ENCODE results near the gene TMPRSS11E. TPM values are rescaled to one million over a fixed set of nuclear protein-coding genes. Genes with fewer than 3 reads are reported as not detected.
"Not testable (repeated sequence)": the region's sequence is repeated elsewhere in the genome, so short reads cannot be mapped to it uniquely, and the experiment has no call there.

Gene TMPRSS11E
- 10 to 100 TPM in 1 of 4 donors, 1 to 10 TPM in 3; 5.9 to 18.2 (median 9.5) TPM for total RNA-seq

- H3K27me3 ChIP-seq, result no peaks in the 10 kb centered on the region
- TF ChIP-seq POLR2A (IDR thresholded peaks at IDR 0.05) (no peak), CTCF (IDR thresholded peaks at IDR 0.05) (no peak), EP300 (IDR thresholded peaks at IDR 0.05) (no peak), POLR2AphosphoS5 (IDR thresholded peaks at IDR 0.05) (no peak)
- no peak for DNase-seq (ENCODE audit: low spot score in 2 of 2)
- 66% methylated on average over 3 of the region's 3 CpGs for WGBS
- H3K9me3 ChIP-seq, result no peaks in the 10 kb centered on the region
- H3K4me3 ChIP-seq, result no peak within 1 kb of the TSS
- H3K27ac ChIP-seq, result no peak within 1 kb of the TSS
- H3K36me3 ChIP-seq, result no peaks in the 10 kb centered on the region
- H3K4me1 ChIP-seq, result no peaks in the 10 kb centered on the region
Measured at GRCh38 chr4:68447201-68447600, at the start of gene TMPRSS11E. TSS of gene TMPRSS11E (plus strand) at chr4:68447463. CDS start at chr4:68447513, 50 bp downstream.

- 77% methylated on average over 4 of the region's 4 CpGs for WGBS
Measured at GRCh38 chr4:68399306-68399705, 48.0 kb upstream of the TMPRSS11E start.

GRCh38 chr4:68401231-68401630, 46.0 kb upstream of the TMPRSS11E start:
- no peaks in the 10 kb centered on the region for H3K4me1 ChIP-seq
- no peak for TF ChIP-seq EP300 (IDR thresholded peaks at IDR 0.05)
- no peak for TF ChIP-seq POLR2AphosphoS5 (IDR thresholded peaks at IDR 0.05)
- TF ChIP-seq CTCF (IDR thresholded peaks at IDR 0.05), result no peak
- DNase-seq (ENCODE audit: low spot score in 2 of 2), result no peak
- H3K4me3 ChIP-seq, result no peak overlapping the region
- H3K27ac ChIP-seq, result no peak overlapping the region
- H3K27me3 ChIP-seq, result no peaks in the 10 kb centered on the region
- H3K9me3 ChIP-seq, result no peaks in the 10 kb centered on the region
- no peaks in the 10 kb centered on the region for H3K36me3 ChIP-seq

More at GRCh38 chr4:68399306-68399705, 48.0 kb upstream of the TMPRSS11E start:
- no peaks in the 10 kb centered on the region for H3K27me3 ChIP-seq
- no peak overlapping the region for H3K4me3 ChIP-seq
- H3K27ac ChIP-seq, result no peak overlapping the region
- no peaks in the 10 kb centered on the region for H3K4me1 ChIP-seq
- H3K36me3 ChIP-seq, result no peaks in the 10 kb centered on the region
- DNase-seq (ENCODE audit: low spot score in 2 of 2), result no peak
- H3K9me3 ChIP-seq, result no peaks in the 10 kb centered on the region
- TF ChIP-seq POLR2A (IDR thresholded peaks at IDR 0.05) (no peak), EP300 (IDR thresholded peaks at IDR 0.05) (no peak), CTCF (IDR thresholded peaks at IDR 0.05) (no peak), POLR2AphosphoS5 (IDR thresholded peaks at IDR 0.05) (no peak)

- H3K36me3 ChIP-seq, result no peaks in the 10 kb centered on the region
- H3K27ac ChIP-seq, result no peak overlapping the region
- peaks cover 4% of the 10 kb centered on the region for H3K27me3 ChIP-seq
- no peak for DNase-seq (ENCODE audit: low spot score in 2 of 2)
- WGBS, result 58% methylated on average over 2 of the region's 2 CpGs
- no peak overlapping the region for H3K4me3 ChIP-seq
- no peaks in the 10 kb centered on the region for H3K9me3 ChIP-seq
- H3K4me1 ChIP-seq, result no peaks in the 10 kb centered on the region
- no peak for TF ChIP-seq POLR2A (IDR thresholded peaks at IDR 0.05)
- no peak for TF ChIP-seq CTCF (IDR thresholded peaks at IDR 0.05)
- TF ChIP-seq EP300 (IDR thresholded peaks at IDR 0.05), result no peak
- TF ChIP-seq POLR2AphosphoS5 (IDR thresholded peaks at IDR 0.05), result no peak
Measured at GRCh38 chr4:68404153-68404552, 43.1 kb upstream of the TMPRSS11E start.

GRCh38 chr4:68405718-68406478, 41.4 kb upstream of the TMPRSS11E start:
- not testable (repeated sequence) for H3K4me1 ChIP-seq; H3K9me3 ChIP-seq; H3K36me3 ChIP-seq; DNase-seq (ENCODE audit: low spot score in 2 of 2); H3K27ac ChIP-seq; H3K4me3 ChIP-seq; H3K27me3 ChIP-seq
- 75% methylated on average over 13 of the region's 13 CpGs for WGBS

- no peak for TF ChIP-seq EP300 (IDR thresholded peaks at IDR 0.05)
- no peak for TF ChIP-seq POLR2AphosphoS5 (IDR thresholded peaks at IDR 0.05)
- TF ChIP-seq POLR2A (IDR thresholded peaks at IDR 0.05), result no peak
- no peak for TF ChIP-seq CTCF (IDR thresholded peaks at IDR 0.05)
- Histone ChIP-seq H3K4me1 (no peaks in the 10 kb centered on the region), H3K27ac (no peak overlapping the region), H3K9me3 (no peaks in the 10 kb centered on the region), H3K27me3 (peaks cover 4% of the 10 kb centered on the region), H3K4me3 (no peak overlapping the region), H3K36me3 (no peaks in the 10 kb centered on the region)
- WGBS, result 42% methylated on average over 3 of the region's 3 CpGs
- no peak for DNase-seq (ENCODE audit: low spot score in 2 of 2)
Measured at GRCh38 chr4:68406479-68406859, 40.8 kb upstream of the TMPRSS11E start.

- WGBS, result 31% methylated on average over 10 of the region's 10 CpGs
- not testable (repeated sequence) for H3K4me1 ChIP-seq; H3K27me3 ChIP-seq; DNase-seq (ENCODE audit: low spot score in 2 of 2); H3K4me3 ChIP-seq; H3K36me3 ChIP-seq; H3K9me3 ChIP-seq; H3K27ac ChIP-seq
Measured at GRCh38 chr4:68407015-68407867, 40.0 kb upstream of the TMPRSS11E start.

Data from suprapubic skin (tissue), 4 donors.